ENCODE measurements around the gene ISG15.

Gene ISG15

GRCh38 chr1:966704-967300, 46.5 kb upstream of the ISG15 start:
- no peak for TF ChIP-seq CTCF (IDR thresholded peaks at IDR 0.05; ENCODE audit: insufficient read depth, low read length, poor library complexity, severe bottlenecking)
- Histone ChIP-seq H3K4me3 (replicated peaks; ENCODE audit: low read depth, low read length) (peak overlapping the region; percentile 69), H3K36me3 (ENCODE audit: control insufficient read depth, insufficient read depth, low read length) (peaks cover 2% of the 10 kb centered on the region; the same call in 1 of the 2 replicates), H3K27me3 (replicated peaks; ENCODE audit: control insufficient read depth, insufficient read depth, low read length) (no peaks in the 10 kb centered on the region)
- DNase-seq (ENCODE audit: extremely low read depth, insufficient read length) = peak; percentile 75

- H3K36me3 ChIP-seq (ENCODE audit: control insufficient read depth, insufficient read depth, low read length) = peaks cover 2% of the 10 kb centered on the region; the same call in 1 of the 2 replicates
- TF ChIP-seq CTCF (IDR thresholded peaks at IDR 0.05; ENCODE audit: insufficient read depth, low read length, poor library complexity, severe bottlenecking) = no peak
- no peaks in the 10 kb centered on the region for H3K27me3 ChIP-seq (replicated peaks; ENCODE audit: control insufficient read depth, insufficient read depth, low read length)
- DNase-seq (ENCODE audit: extremely low read depth, insufficient read length) = no peak
- H3K4me3 ChIP-seq (replicated peaks; ENCODE audit: low read depth, low read length) = no peak overlapping the region
These were observed 45.6 kb upstream of the ISG15 start for GRCh38 chr1:967466-968343.

GRCh38 chr1:969260-969855, 43.9 kb upstream of the ISG15 start:
- H3K4me3 ChIP-seq (replicated peaks; ENCODE audit: low read depth, low read length) = no peak overlapping the region
- DNase-seq (ENCODE audit: extremely low read depth, insufficient read length) = no peak
- TF ChIP-seq CTCF (IDR thresholded peaks at IDR 0.05; ENCODE audit: insufficient read depth, low read length, poor library complexity, severe bottlenecking) = no peak
- no peaks in the 10 kb centered on the region for H3K36me3 ChIP-seq (ENCODE audit: control insufficient read depth, insufficient read depth, low read length)
- no peaks in the 10 kb centered on the region; the same call in 1 of the 2 replicates for H3K27me3 ChIP-seq (replicated peaks; ENCODE audit: control insufficient read depth, insufficient read depth, low read length)

GRCh38 chr1:970242-970972, 42.9 kb upstream of the ISG15 start:
- H3K27me3 ChIP-seq (replicated peaks; ENCODE audit: control insufficient read depth, insufficient read depth, low read length) = no peaks in the 10 kb centered on the region; the same call in 1 of the 2 replicates
- no peak overlapping the region for H3K4me3 ChIP-seq (replicated peaks; ENCODE audit: low read depth, low read length)
- no peak for DNase-seq (ENCODE audit: extremely low read depth, insufficient read length)
- no peak for TF ChIP-seq CTCF (IDR thresholded peaks at IDR 0.05; ENCODE audit: insufficient read depth, low read length, poor library complexity, severe bottlenecking)
- H3K36me3 ChIP-seq (ENCODE audit: control insufficient read depth, insufficient read depth, low read length) = no peaks in the 10 kb centered on the region

GRCh38 chr1:970973-971730, 42.1 kb upstream of the ISG15 start:
- H3K4me3 ChIP-seq (replicated peaks; ENCODE audit: low read depth, low read length) = no peak overlapping the region
- H3K36me3 ChIP-seq (ENCODE audit: control insufficient read depth, insufficient read depth, low read length) = no peaks in the 10 kb centered on the region
- no peak for TF ChIP-seq CTCF (IDR thresholded peaks at IDR 0.05; ENCODE audit: insufficient read depth, low read length, poor library complexity, severe bottlenecking)
- no peaks in the 10 kb centered on the region; the same call in 1 of the 2 replicates for H3K27me3 ChIP-seq (replicated peaks; ENCODE audit: control insufficient read depth, insufficient read depth, low read length)
- DNase-seq (ENCODE audit: extremely low read depth, insufficient read length) = no peak
